NCI-H345 treated with DMSO at 0.1 percent for 48 hours (cell line): ENCODE measurements around the gene LCT.
"Not testable (repeated sequence)": the region's sequence is repeated elsewhere in the genome, so short reads cannot be mapped to it uniquely, and the experiment has no call there.

Experiments
- DNase-seq: peaks from one replicate; lab custom pipeline; 2025; ENCODE audit not compliant: unreplicated experiment; lab: John Stamatoyannopoulos, UW

LCT gene

GRCh38 chr2:135832891-135833290 is 4.1 kb downstream of the LCT start:
- DNase-seq, result no peak

- no peak for DNase-seq
These were observed 5.7 kb downstream of the LCT start for GRCh38 chr2:135831180-135831812.

- DNase-seq, result peak; percentile 51
These were observed 7.4 kb downstream of the LCT start for GRCh38 chr2:135829378-135830135.

GRCh38 chr2:135826544-135826943 is 10.4 kb downstream of the LCT start:
- no peak for DNase-seq

- DNase-seq, result peak; percentile 63
These were observed 11.3 kb downstream of the LCT start for GRCh38 chr2:135825550-135826176.

GRCh38 chr2:135825131-135825530 is 11.9 kb downstream of the LCT start:
- DNase-seq, result no peak

- no peak for DNase-seq
These were observed 14.1 kb downstream of the LCT start for GRCh38 chr2:135822855-135823254.

- DNase-seq, result no peak
These were observed 15.8 kb downstream of the LCT start for GRCh38 chr2:135821190-135821589.

- DNase-seq, result peak; percentile 51
These were observed 16.9 kb downstream of the LCT start for GRCh38 chr2:135820003-135820618.

- no peak for DNase-seq
These were observed 17.9 kb downstream of the LCT start for GRCh38 chr2:135818937-135819610.

- DNase-seq, result no peak
These were observed 19.0 kb downstream of the LCT start for GRCh38 chr2:135817951-135818350.

- DNase-seq, result no peak
These were observed 19.5 kb downstream of the LCT start for GRCh38 chr2:135817466-135817865.

- DNase-seq, result no peak
These were observed 21.7 kb downstream of the LCT start for GRCh38 chr2:135815269-135815668.

GRCh38 chr2:135812907-135813511 is 24.0 kb downstream of the LCT start:
- DNase-seq, result no peak

GRCh38 chr2:135807874-135808273 is 29.1 kb downstream of the LCT start:
- DNase-seq, result not testable (repeated sequence)

- no peak for DNase-seq
These were observed 33.7 kb downstream of the LCT start for GRCh38 chr2:135803278-135803677.

GRCh38 chr2:135802350-135802749 is 34.6 kb downstream of the LCT start:
- DNase-seq, result no peak

GRCh38 chr2:135800513-135801460 is 36.2 kb downstream of the LCT start:
- no peak for DNase-seq

GRCh38 chr2:135799738-135800137 is 37.2 kb downstream of the LCT start:
- no peak for DNase-seq

GRCh38 chr2:135798762-135799161 is 38.2 kb downstream of the LCT start:
- DNase-seq, result no peak
